HepG2 (cell line): ENCODE measurements around the gene ZFPL1. TPM values are rescaled to one million over a fixed set of nuclear protein-coding genes. Genes with fewer than 3 reads are reported as not detected.

Experiments used
- ARNT ChIP-seq: fragments of 450-650 bp; IDR thresholded peaks from 2 replicates; pipeline ENCODE4 v1.6.1; 2017
- CEBPZ ChIP-seq: IDR thresholded peaks from 2 replicates; pipeline ENCODE4 v1.6.1; 2012; ENCODE audit warnings: low read length, improper control_type of control experiment
- CREM ChIP-seq, 2 experiments: sonication (generic) in 1 of 2; formaldehyde crosslinking in 1 of 2; IDR thresholded peaks; 2 replicates each; pipeline versions ENCODE4 v1.4.0 to v1.6.1; 2016 to 2020; ENCODE audit warnings: antibody characterized with exemption in 1 of 2, mild to moderate bottlenecking in 1 of 2, missing genetic modification reagents in 1 of 2
- ERF ChIP-seq: IDR thresholded peaks from 2 replicates; pipeline ENCODE4 v1.6.1; 2018; ENCODE audit warnings: missing biosample characterization, missing genetic modification reagents
- GMEB1 ChIP-seq: sonication (generic); formaldehyde crosslinking; IDR thresholded peaks from 2 replicates; pipeline ENCODE4 v1.5.1; 2020; ENCODE audit warnings: missing genetic modification reagents, mild to moderate bottlenecking, borderline replicate concordance
- GTF3A ChIP-seq: sonication (generic); formaldehyde crosslinking; conservative IDR thresholded peaks from 2 replicates; pipeline ENCODE4 v1.4.0; 2020; ENCODE audit warnings: mild to moderate bottlenecking, missing genetic modification reagents
- JUN ChIP-seq: sonication (generic); formaldehyde crosslinking; IDR thresholded peaks from 2 replicates; pipeline ENCODE4 v1.4.0; 2020; ENCODE audit warnings: mild to moderate bottlenecking, missing genetic modification reagents
- KAT7 ChIP-seq: IDR thresholded peaks from 2 replicates; pipeline ENCODE4 v1.6.1; 2018; ENCODE audit warnings: borderline replicate concordance, missing compliant biosample characterization
- LCORL ChIP-seq, 2 experiments: fragments of 450-650 bp in 1 of 2; sonication (generic) in 1 of 2; formaldehyde crosslinking in 1 of 2; IDR thresholded peaks; 2 replicates each; pipeline versions ENCODE4 v1.5.0 to v1.6.1; 2017 to 2020; ENCODE audit warnings: antibody characterized with exemption in 1 of 2, missing genetic modification reagents in 1 of 2
- MATR3 ChIP-seq: sonication (generic); formaldehyde crosslinking; IDR thresholded peaks from 2 replicates; pipeline ENCODE4 v1.4.0; 2020; ENCODE audit warnings: missing genetic modification reagents
- MED13 ChIP-seq: sonication (generic); formaldehyde crosslinking; IDR thresholded peaks from 2 replicates; pipeline ENCODE4 v1.5.0; 2020; ENCODE audit warnings: missing genetic modification reagents
- MNT ChIP-seq: fragments of 450-650 bp; IDR thresholded peaks from 2 replicates; pipeline ENCODE4 v1.6.1; 2016
- MTF1 ChIP-seq: sonication (generic); formaldehyde crosslinking; IDR thresholded peaks from 2 replicates; pipeline ENCODE4 v1.5.0; 2020; ENCODE audit warnings: missing genetic modification reagents
- NR3C1 ChIP-seq: sonication (generic); formaldehyde crosslinking; IDR thresholded peaks from 2 replicates; pipeline ENCODE4 v1.4.0; 2020; ENCODE audit warnings: missing genetic modification reagents
- SAP130 ChIP-seq: IDR thresholded peaks from 2 replicates; pipeline ENCODE4 v1.6.1; 2016; ENCODE audit warnings: low read depth
- SOX13 ChIP-seq, 3 experiments: fragments of 450-650 bp in 1 of 3; sonication (generic) in 1 of 3; formaldehyde crosslinking in 1 of 3; IDR thresholded peaks in 2 of 3; conservative IDR thresholded peaks in 1 of 3; 2 replicates each; pipeline versions ENCODE4 v1.5.0 to v1.6.1; 2016 to 2020; ENCODE audit warnings: antibody characterized with exemption in 1 of 3, mild to moderate bottlenecking in 1 of 3, missing compliant biosample characterization in 1 of 3, missing genetic modification reagents in 1 of 3, moderate library complexity in 1 of 3
- TBX2 ChIP-seq: sonication (generic); formaldehyde crosslinking; IDR thresholded peaks from 2 replicates; pipeline ENCODE4 v1.5.0; 2020; ENCODE audit warnings: missing genetic modification reagents, mild to moderate bottlenecking, borderline replicate concordance
- TMF1 ChIP-seq: sonication (generic); formaldehyde crosslinking; IDR thresholded peaks from 2 replicates; pipeline ENCODE4 v1.8.1; 2022; ENCODE audit warnings: low read depth, missing genetic modification reagents
- YY1 ChIP-seq: IDR thresholded peaks from 2 replicates; pipeline ENCODE4 v1.6.1; 2011; ENCODE audit warnings: low read length, low read depth, moderate library complexity, mild to moderate bottlenecking; ENCODE audit not compliant: insufficient read depth, insufficient replicate concordance
- ZFP41 ChIP-seq: sonication (generic); formaldehyde crosslinking; IDR thresholded peaks from 2 replicates; pipeline ENCODE4 v1.4.0; 2020; ENCODE audit warnings: mild to moderate bottlenecking, missing genetic modification reagents, borderline replicate concordance
- ZNF263 ChIP-seq: sonication (generic); formaldehyde crosslinking; IDR thresholded peaks from 2 replicates; pipeline ENCODE4 v1.4.0; 2020; ENCODE audit warnings: missing genetic modification reagents
- ZNF567 ChIP-seq: sonication (generic); formaldehyde crosslinking; IDR thresholded peaks from 2 replicates; pipeline ENCODE4 v1.8.1; 2023; ENCODE audit warnings: mild to moderate bottlenecking, missing genetic modification reagents, borderline replicate concordance
- ZNF652 ChIP-seq: IDR thresholded peaks from 2 replicates; pipeline ENCODE4 v1.6.1; 2016; ENCODE audit warnings: low read depth, borderline replicate concordance
- polyA plus RNA-seq, 8 experiments: library from polyadenylated mRNA; depleted of rRNA in 3 of 8; stranded (reverse) in 7 of 8; unstranded in 1 of 8; fragments of >200 nt; fragmentation: Illumina TruSeq in 4 of 8; extraction: Trizol in 4 of 8; gene quantifications; 2 replicates each; pipeline versions ENCODE4 v1.2.1 to v1.2.3, GENCODE V29; 2011 to 2016; ENCODE audit warnings: low read depth in 4 of 8, missing spikeins in 1 of 8, mixed read lengths in 1 of 8; ENCODE audit not compliant: insufficient read depth in 1 of 8
- total RNA-seq, 5 experiments: library from RNA; depleted of rRNA; stranded (reverse); fragments of >200 nt; fragmentation: Illumina TruSeq; extraction: Trizol; gene quantifications; 2 replicates each; pipeline ENCODE4 v1.2.3, GENCODE V29; 2016; ENCODE audit warnings: low read depth in 1 of 5

ZFPL1 gene
- total and polyA plus RNA-seq, 2 of the 13 experiments (the other 11 are each of a cell fraction or from before 2014, with no cell fraction given), result 32.2 to 56.0 TPM

GRCh38 chr11:65095974-65096806 lies 12.2 kb downstream of the ZFPL1 start, which contains the start of gene VPS51 (continued):
- no peak for TF ChIP-seq LCORL (IDR thresholded peaks at IDR 0.05)
- TF ChIP-seq LCORL (CRISPR knock-in tag; IDR thresholded peaks at IDR 0.05), result 0 out of 2 replicates have a peak, but pooled peaks have one; percentile 25
- TF ChIP-seq NR3C1 (CRISPR knock-in tag), result no peak
- no peak; the same call in 1 of the 2 replicates for TF ChIP-seq ZNF567 (CRISPR knock-in tag)
- TF ChIP-seq GMEB1, result peak; percentile 81
- no peak for TF ChIP-seq ARNT
- TF ChIP-seq KAT7 (CRISPR knock-in tag), result peak; percentile 41; the same call in 1 of the 2 replicates
- TF ChIP-seq MED13, result no peak; the same call in 1 of the 2 replicates
- TF ChIP-seq MTF1, result no peak
- no peak for TF ChIP-seq MNT
- TF ChIP-seq CEBPZ, result no peak
- TF ChIP-seq TBX2 (CRISPR knock-in tag), result peak; percentile 76
- no peak for TF ChIP-seq SOX13 (IDR thresholded peaks at IDR 0.05)
- peak in 1 of 2 experiments; percentile 57; a peak in 2 of 4 replicates for TF ChIP-seq SOX13 (CRISPR knock-in tag; conservative IDR thresholded peaks at IDR 0.05 in 1 of 2, IDR thresholded peaks at IDR 0.05 in 1 of 2)
- peak; percentile 92 for TF ChIP-seq CREM (IDR thresholded peaks at IDR 0.05)
- 0 out of 2 replicates have a peak, but pooled peaks have one; percentile 32 for TF ChIP-seq CREM (CRISPR knock-in tag; IDR thresholded peaks at IDR 0.05)
- TF ChIP-seq TMF1 (CRISPR knock-in tag), result no peak
- TF ChIP-seq ZNF263, result peak; percentile 54; the same call in 1 of the 2 replicates
- peak; percentile 51; the same call in 1 of the 2 replicates for TF ChIP-seq ERF
- TF ChIP-seq ZFP41, result no peak
- TF ChIP-seq JUN (CRISPR knock-in tag), result no peak
- no peak; the same call in 1 of the 2 replicates for TF ChIP-seq GTF3A (CRISPR knock-in tag)
- peak; percentile 89 for TF ChIP-seq SAP130 (CRISPR knock-in tag)
- TF ChIP-seq MATR3 (CRISPR knock-in tag), result no peak
- TF ChIP-seq YY1, result peak; percentile 91
- TF ChIP-seq ZNF652, result no peak
